HG03575 (cell line): ENCODE measurements around the gene ZNF385D.
"Not testable (repeated sequence)": the region's sequence is repeated elsewhere in the genome, so short reads cannot be mapped to it uniquely, and the experiment has no call there.

ENCODE experiments used
- ATAC-seq: cut with Tn5 transposase; IDR thresholded peaks from one replicate; pipeline ENCODE4 v1.9.1; 2021; ENCODE audit not compliant: unreplicated experiment, insufficient number of reproducible peaks, low FRiP score; ENCODE audit errors: extremely low read depth

ZNF385D gene

DNA sequence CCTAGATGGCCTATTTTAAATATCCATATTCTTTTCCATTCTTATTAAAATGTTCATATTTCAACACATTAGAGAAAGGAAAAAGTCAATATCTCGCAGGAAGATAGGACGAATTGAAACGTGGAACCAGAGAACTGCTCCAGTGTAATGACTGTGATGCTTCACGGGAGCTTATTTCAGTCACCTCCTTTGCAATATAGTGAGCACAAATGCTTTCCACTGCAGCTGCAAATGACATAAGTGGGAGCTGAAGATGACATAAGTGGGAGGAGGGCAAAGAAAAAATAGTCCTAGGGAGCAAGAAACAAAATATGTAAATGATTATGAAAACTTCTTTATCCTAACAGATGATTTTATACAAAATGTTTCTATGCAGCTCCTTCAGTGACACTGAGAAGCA lies 324.1 kb downstream of the ZNF385D start:
- ATAC-seq = no peak

DNA sequence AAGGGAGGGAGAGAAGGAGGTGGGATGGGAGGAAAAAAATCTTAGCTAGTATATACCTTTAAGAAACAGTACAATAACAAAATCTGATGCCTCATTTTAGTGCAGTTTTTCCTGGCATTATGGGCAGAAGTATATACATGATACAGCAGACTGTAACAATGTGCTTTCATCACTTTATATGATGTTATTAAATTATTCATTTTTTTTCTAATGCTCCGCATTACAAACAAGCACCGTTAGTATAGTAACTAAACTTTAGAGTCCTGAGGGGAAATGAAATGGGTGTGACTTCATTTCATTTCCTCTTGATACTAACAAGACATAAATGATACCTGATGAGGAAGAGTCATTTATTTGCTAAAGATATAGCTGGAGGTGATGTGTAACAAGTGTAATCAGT lies 325.3 kb downstream of the ZNF385D start:
- ATAC-seq = no peak

DNA sequence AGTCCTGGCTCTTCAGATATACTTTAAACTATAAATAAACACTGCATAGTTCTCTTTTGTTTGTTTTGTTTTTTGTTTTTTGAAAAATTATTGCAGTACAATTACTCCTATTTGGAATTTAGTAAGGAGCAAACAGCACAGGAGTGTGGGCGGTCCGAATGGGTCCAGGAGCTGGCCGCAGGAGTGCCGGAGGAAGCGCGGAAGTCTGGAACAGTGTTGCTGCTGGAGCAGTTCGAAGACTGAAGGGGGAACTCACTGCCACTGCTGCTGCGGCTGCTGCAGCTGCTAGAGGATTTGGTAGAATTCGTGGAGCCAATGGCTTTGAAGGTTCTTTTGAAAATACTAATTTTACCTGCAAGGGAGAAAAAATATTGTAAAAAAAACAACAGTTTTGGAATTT lies 329.9 kb downstream of the ZNF385D start:
- ATAC-seq = no peak

DNA sequence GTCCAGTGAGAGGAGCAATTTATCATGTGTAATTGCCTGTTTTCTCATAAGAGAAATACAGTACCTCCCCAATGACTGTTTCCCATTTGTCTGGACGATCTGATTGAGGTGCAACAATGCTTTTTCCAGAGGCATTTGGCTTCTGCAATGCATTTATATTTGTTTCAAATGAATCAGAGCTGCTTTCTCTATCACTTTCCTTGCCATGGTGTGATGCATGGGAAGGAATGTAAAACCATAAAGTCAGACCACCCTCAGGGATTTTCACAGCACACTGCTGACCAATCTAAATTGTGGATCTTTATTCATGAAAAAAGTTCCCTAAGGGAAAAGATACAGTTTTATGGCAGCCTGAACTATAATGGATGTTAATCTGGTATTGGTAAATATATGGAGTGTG lies 333.0 kb downstream of the ZNF385D start:
- no peak for ATAC-seq

DNA sequence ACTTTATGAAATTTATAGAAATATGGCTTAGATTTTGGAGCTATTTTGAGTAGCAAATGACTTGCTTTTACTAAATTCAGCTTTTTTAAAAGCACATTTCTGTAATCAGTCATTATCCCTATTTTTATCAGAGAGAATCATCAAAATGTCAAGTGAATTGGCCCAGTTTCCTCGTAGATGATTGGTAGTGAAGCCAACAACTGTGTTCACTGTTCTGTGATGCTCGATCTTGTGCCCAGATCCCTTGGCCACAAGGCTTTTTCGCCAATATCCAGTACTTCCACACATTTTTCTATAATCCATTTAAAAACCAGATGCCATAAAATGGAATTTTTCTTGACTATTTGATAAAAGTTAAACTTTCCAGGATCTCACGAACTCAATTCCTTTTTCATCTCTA lies 336.5 kb downstream of the ZNF385D start:
- ATAC-seq = no peak

DNA sequence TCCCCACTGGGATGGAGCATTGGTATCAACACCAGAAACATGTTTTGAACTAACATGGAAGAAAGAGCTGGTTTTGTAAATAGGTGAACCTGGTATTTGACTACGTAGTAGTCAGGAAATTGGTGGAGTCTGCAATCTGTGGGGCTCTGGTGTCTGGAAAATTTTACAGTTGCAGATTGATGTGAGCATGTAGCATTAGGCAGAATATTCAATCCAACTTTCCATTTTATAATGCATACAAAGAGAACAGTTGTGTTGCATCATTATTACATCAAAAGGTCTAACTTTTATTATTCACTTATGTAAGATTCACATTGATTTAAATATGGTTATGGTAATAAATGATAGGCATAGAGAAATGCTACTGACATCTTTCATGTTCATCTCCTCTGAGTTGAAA lies 340.0 kb downstream of the ZNF385D start:
- no peak for ATAC-seq

DNA sequence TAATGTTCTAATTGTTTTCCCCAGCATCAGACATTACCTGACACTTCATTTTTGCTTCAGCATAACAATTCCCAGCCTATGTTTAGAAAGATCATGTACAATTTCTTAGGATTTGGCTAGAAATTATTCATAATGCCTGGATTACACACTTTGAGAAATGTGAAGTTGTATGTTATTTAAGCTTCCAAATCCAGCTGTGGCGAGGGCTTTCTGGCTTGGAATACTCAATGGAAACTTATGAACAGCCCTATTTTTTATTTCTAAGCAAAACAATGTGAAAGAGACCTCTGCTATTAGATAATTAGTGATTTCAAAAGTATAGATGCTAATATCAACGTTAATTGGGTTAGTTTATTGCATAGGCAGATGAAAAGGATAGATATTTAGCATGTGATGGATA lies 341.6 kb downstream of the ZNF385D start:
- ATAC-seq = no peak

DNA sequence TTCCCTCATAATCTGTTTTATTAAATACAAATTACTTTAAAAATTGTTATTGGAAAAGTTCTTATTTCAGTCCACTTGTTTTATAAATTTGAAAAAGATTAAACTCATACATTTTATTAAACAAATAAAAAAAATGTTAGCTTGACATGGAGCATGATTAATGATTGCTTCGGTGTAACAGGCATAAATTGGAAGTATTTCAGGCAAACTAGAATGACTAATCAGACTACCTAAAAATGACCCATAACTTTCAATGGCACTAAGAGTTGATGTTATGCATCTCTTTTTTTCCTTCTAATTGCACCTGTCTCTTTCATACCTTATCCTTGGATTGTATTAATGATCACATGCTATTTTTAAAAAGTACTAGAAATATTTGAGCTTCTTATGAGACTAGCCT lies 343.3 kb downstream of the ZNF385D start:
- ATAC-seq = no peak

DNA sequence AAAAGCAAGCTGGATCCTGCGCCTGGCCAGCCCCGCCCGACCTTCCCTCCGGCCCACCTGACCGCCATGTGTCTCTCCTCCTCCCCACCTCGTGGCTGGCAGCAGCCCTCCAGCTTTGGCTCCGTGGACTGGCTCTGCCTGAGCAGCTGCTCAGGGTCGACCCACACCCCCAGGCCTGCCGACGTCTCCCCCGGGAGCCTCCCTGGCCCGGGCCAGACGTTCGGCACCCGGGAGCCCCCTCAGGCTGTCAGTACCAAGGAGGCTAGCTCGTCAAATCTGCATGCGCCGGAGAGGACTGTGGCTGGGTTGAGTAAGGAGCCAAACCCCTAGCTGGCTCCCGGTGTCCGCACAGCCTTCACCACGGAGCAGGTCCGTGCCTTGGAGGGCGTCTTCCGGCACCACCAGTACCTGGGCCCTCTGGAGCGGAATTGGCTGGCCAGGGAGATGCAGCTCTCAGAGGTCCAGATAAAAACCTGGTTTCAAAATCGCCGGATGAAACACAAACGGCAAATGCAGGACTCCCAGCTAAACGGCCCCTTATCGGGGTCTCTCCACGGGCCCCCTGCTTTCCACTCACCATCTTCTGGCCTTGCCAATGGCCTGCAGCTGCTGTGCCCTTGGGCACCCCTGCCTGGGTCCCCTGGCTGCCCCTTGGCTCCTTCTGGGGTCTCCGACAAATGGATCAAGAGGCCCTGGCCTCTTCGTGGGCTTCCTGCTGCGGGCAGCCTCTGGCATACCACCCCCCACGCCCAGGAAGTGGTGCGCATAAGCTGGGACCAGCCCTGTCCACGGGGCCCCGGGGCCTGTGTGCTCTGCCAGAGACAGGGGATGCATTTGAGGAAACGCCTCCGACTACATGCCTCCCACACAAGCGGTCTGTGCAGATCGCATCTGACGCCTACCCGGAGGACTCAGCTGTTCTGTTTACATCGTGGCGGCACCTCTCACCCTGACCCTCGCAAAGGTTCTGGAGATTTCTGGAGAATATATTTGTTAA lies 345.0 kb downstream of the ZNF385D start:
- ATAC-seq = no peak

DNA sequence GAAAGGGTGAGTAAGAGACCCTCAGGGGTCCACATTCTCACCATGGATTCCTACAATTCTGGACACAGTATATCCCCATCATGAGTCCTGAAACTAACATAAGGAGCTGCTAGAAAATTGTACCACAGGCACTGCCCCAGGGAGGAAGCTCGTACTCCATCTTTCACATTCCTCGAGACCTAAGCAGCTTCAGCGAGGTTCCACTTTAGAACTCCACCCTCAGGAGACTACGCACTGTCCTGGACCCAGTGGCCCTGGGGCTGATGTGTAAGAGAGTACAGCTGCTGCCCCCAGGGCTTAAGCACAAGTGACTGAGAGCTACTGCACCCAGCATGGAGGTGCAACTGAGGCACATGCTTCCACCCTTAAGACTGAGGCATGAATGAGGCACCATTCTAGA lies 352.5 kb downstream of the ZNF385D start:
- no peak for ATAC-seq

DNA sequence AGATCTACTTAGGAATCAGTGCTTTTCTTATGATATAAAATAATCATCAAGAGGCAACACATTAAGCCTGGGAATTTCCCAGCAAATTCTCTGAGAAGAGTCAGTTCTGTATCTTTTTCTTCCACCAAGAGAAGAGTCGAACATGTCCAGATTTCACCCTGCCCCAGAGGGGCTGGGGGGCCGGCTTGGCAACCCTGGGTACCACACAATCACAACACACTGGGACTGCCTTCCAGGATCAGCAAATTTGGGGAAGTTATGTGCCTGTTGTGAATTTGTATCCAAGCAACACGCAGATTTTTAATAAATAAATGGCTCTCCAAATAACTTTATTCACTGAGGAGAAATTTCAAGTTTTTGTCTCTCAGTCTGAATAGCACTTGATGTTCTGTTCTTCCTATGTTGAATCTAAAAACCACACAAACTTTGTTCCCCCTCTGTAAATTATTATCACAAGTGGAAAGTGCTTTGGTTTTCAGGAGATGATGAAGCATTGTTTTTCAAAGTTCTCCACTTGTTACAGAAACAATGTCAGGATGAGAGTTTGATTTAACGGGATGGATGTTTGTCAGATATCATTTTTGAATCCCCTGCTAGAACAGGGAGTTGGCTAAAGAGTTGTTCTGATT lies 357.2 kb downstream of the ZNF385D start:
- ATAC-seq = no peak

DNA sequence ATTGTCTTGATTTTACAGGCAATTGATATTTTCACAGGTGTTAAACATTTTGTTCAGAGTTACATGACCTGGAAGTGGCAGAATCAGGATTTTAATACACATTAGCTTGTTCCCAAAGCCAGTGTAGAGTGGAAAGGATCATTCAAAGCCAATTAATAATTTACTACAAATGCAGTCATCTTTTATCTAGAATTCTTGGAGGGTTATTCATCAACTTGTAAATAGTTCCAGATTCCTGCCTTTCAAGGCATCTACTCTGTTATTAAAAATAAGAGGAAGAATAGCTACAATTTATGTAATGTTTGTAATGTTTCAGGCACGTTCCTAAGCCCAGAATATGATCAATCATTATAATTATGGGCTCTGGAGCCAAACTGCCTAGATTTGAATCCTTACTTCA lies 358.5 kb downstream of the ZNF385D start:
- ATAC-seq = no peak

DNA sequence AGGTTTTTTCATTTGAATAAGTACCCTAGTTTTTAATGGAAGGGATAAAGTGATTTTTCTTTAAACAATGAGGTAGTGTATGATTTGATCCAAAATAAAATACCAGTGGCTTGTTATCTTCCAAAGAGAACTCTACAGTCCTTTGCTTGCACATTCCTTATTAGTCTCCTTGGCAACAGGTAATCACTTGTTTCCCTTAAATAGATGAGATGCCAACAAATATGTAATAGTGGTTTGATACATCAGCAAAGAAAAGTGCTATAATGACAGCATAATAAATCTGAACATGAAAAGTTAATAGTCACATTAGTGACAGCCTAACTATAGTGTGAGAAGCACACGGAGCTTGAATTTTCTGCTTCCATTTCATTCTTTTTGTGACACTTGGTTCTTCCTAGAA lies 360.2 kb downstream of the ZNF385D start:
- no peak for ATAC-seq

DNA sequence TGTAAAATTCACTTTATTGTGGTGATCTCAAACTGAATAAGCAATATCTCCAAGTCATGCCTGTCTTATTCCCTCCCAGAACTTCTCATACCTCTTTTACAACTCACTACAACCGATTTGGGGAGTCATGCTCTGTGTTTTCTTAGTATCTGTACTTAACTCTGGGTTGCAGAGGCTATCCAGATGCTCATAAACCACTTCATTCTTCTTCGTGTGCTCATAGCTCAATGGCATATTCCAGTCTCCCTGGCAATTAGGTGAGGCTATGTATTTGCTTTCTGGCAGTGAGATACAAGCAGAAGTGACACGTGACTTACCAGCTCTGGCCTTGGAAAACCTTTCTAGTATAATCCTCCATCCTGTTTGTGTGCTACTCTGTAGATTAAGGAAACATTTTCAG lies 360.9 kb downstream of the ZNF385D start:
- no peak for ATAC-seq

DNA sequence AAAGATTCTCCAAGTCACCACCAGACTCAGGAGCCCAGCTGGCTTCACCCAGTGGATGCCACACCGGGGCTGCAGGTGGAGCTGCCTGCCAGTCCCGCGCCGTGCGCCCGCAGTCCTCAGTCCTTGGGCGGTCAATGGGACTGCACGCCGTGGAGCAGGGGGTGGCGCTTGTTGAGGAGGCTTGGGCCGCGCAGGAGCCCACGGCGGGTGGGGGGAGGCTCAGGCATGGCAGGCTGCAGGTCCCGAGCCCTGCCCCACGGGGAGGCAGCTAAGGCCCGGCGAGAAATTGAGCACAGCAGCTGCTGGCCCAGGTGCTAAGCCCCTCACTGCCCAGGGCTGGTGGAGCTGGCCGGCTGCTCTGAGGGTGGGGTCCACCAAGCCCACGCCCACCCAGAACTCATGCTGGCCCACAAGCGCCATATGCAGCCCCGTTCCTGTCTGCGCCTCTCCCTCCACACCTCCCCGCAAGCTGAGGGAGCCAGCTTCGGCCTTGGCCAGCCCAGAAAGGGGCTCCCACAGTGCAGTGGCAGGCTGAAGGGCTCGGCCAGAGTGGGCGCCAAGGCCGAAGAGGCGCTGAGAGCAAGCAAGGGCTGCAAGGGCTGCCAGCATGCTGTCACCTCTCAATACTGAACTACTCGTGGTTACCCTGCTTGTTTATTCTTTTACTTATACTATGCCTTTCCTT lies 363.7 kb downstream of the ZNF385D start:
- ATAC-seq = not testable (repeated sequence)

DNA sequence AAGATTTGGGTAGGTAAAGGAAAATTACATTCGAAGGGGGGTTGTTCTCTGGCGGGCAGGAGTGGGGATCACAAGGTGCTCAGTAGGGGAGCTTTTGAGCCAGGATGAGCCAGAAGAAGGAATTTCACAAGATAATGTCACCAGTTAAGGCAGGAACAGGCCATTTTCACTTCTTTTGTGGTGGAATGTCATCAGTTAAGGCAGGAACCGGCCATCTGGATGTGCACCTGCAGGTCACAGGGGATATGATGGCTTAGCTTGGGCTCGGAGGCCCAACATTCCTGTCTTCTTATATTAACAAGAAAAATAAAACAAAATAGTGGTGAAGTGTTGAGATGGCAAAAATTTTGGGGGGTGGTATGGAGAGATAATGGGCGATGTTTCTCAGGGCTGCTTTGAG lies 373.0 kb downstream of the ZNF385D start:
- not testable (repeated sequence) for ATAC-seq

DNA sequence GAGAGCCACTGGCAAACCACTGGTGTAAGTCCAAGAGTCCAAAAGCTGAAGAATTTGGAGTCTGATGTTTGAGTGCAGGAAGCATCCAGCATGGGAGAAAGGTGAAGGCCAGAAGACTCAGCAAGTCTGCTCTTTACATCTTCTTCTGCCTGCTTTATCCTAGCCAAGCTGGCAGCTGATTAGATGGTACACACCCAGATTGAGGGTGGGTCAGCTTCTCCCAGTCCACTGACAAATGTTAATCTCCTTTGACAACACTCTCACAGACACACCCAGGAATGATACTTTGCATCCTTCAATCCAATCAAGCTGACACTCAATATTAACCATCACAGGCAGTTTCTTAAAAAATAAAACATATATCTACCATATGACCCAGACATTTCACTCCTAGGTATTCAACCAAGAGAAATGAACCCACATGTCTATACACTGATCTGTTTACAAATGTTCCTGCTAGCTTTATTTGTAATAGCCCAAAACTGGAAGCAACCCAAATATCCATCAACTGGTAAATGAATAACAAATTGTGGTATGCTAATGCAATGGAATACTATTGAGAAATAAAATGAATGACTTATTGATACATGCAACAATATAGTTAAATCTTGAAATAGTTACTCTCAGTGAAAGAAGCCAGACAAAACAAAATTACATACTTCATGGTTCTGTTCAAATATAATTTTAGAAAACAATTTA lies 373.8 kb downstream of the ZNF385D start:
- ATAC-seq = no peak

DNA sequence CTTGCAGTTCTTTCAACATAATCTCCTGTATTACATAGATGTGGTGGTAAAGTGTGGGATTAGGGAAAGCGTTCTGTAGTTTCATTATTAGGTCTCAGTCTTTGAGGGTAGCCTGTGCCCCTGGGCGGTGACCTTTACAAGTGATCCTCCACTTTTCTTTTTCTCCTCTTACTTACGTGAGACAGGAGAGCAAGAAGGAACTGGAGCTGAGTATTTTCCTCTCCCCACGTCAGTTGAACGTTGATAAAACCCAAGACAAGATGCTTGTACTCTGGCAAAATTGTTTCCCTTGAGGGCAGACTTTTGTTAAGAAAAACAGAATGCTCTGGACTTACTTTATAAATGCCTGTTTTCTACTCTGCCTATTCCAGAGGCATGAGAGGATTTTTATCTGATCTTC lies 378.7 kb downstream of the ZNF385D start:
- no peak for ATAC-seq
